Trophoblast cell (in vitro differentiated cells and primary cell): ENCODE measurements around the gene ACSL1.
"Not testable (repeated sequence)": the region's sequence is repeated elsewhere in the genome, so short reads cannot be mapped to it uniquely, and the experiment has no call there.

ENCODE experiments used
- DNase-seq, 2 donors: peaks; one replicate each; pipeline ENCODE4 v3.0.0-alpha.2; 2016
- H2AFZ ChIP-seq: 2 replicates; pipeline ENCODE4 v1.6.1; 2013; ENCODE audit warnings: low read length, moderate library complexity, mild to moderate bottlenecking; ENCODE audit not compliant: insufficient read depth, poor library complexity
- H2AK5ac ChIP-seq: 2 replicates; pipeline ENCODE4 v1.6.1; 2013; ENCODE audit warnings: mild to moderate bottlenecking, low read length
- H2BK120ac ChIP-seq: 2 replicates; pipeline ENCODE4 v1.6.1; 2013; ENCODE audit warnings: low read length, mild to moderate bottlenecking, moderate library complexity; ENCODE audit not compliant: insufficient read depth, poor library complexity
- H2BK12ac ChIP-seq: 2 replicates; pipeline ENCODE4 v1.6.1; 2013; ENCODE audit warnings: mild to moderate bottlenecking, low read length, moderate library complexity
- H2BK5ac ChIP-seq: 2 replicates; pipeline ENCODE4 v1.6.1; 2013; ENCODE audit warnings: low read length, low read depth, moderate library complexity, mild to moderate bottlenecking; ENCODE audit not compliant: poor library complexity
- H3K14ac ChIP-seq: 2 replicates; pipeline ENCODE4 v1.6.1; 2013; ENCODE audit warnings: mild to moderate bottlenecking, low read length
- H3K18ac ChIP-seq: 2 replicates; pipeline ENCODE4 v1.6.1; 2013; ENCODE audit warnings: mild to moderate bottlenecking, low read length
- H3K23ac ChIP-seq: 2 replicates; pipeline ENCODE4 v1.6.1; 2013; ENCODE audit warnings: low read length
- H3K27ac ChIP-seq: 2 replicates; pipeline ENCODE4 v1.5.1; 2013; ENCODE audit warnings: low read depth, mild to moderate bottlenecking, inconsistent platforms, low read length, moderate library complexity
- H3K27me3 ChIP-seq: 2 replicates; pipeline ENCODE4 v1.6.1; 2013; ENCODE audit warnings: inconsistent platforms, mild to moderate bottlenecking, low read length, moderate library complexity; ENCODE audit not compliant: insufficient read depth
- H3K36me3 ChIP-seq, 2 experiments: 1 replicate in 1 of 2; 2 replicates in 1 of 2; pipeline ENCODE4 v1.6.1; 2013; ENCODE audit warnings: low read length in 2 of 2, mild to moderate bottlenecking in 2 of 2, moderate library complexity in 1 of 2; ENCODE audit not compliant: insufficient read depth in 2 of 2, control insufficient read depth in 1 of 2
- H3K4ac ChIP-seq: 2 replicates; pipeline ENCODE4 v1.6.1; 2013; ENCODE audit warnings: low read depth, mild to moderate bottlenecking, low read length, moderate library complexity
- H3K4me1 ChIP-seq, 2 experiments: 1 replicate in 1 of 2; 2 replicates in 1 of 2; pipeline ENCODE4 v1.6.1; 2013; ENCODE audit warnings: low read length in 2 of 2, mild to moderate bottlenecking in 2 of 2, moderate library complexity in 1 of 2; ENCODE audit not compliant: insufficient read depth in 2 of 2, control insufficient read depth in 1 of 2
- H3K4me2 ChIP-seq: 2 replicates; pipeline ENCODE4 v1.6.1; 2013; ENCODE audit warnings: inconsistent platforms, mild to moderate bottlenecking, low read length, moderate library complexity
- H3K4me3 ChIP-seq: 2 replicates; pipeline ENCODE4 v1.5.1; 2013; ENCODE audit warnings: mild to moderate bottlenecking, low read depth, low read length, inconsistent platforms
- H3K79me1 ChIP-seq: one replicate; pipeline ENCODE4 v1.6.1; 2013; ENCODE audit warnings: low read length
- H3K79me2 ChIP-seq: 2 replicates; pipeline ENCODE4 v1.6.1; 2013; ENCODE audit warnings: low read length, mild to moderate bottlenecking; ENCODE audit not compliant: control insufficient read depth, insufficient read depth, poor library complexity
- H3K9ac ChIP-seq: 2 replicates; pipeline ENCODE4 v1.6.1; 2013; ENCODE audit warnings: mild to moderate bottlenecking, low read length
- H3K9me3 ChIP-seq: 2 replicates; pipeline ENCODE4 v1.6.1; 2013; ENCODE audit warnings: low read depth, mild to moderate bottlenecking, control low read depth, inconsistent platforms, low read length; ENCODE audit not compliant: insufficient read depth
- H4K12ac ChIP-seq: 2 replicates; pipeline ENCODE4 v1.6.1; 2013; ENCODE audit warnings: low read depth, mild to moderate bottlenecking, low read length, moderate library complexity
- H4K8ac ChIP-seq: 2 replicates; pipeline ENCODE4 v1.6.1; 2013; ENCODE audit warnings: low read depth, mild to moderate bottlenecking, low read length, moderate library complexity
- H4K91ac ChIP-seq: one replicate; pipeline ENCODE4 v1.6.1; 2013; ENCODE audit warnings: low read depth, mild to moderate bottlenecking, low read length, moderate library complexity
- WGBS: extraction: QIAGEN DNeasy Blood & Tissue Kit; methylation state at CpG from one replicate; pipeline ENCODE4 v1.1.7; 2013; ENCODE audit warnings: missing lambda C conversion rate; ENCODE audit not compliant: insufficient read length, insufficient coverage; ENCODE audit errors: extremely low coverage; 5-methylcytosine and 5-hydroxymethylcytosine counted together

Gene ACSL1

DNA sequence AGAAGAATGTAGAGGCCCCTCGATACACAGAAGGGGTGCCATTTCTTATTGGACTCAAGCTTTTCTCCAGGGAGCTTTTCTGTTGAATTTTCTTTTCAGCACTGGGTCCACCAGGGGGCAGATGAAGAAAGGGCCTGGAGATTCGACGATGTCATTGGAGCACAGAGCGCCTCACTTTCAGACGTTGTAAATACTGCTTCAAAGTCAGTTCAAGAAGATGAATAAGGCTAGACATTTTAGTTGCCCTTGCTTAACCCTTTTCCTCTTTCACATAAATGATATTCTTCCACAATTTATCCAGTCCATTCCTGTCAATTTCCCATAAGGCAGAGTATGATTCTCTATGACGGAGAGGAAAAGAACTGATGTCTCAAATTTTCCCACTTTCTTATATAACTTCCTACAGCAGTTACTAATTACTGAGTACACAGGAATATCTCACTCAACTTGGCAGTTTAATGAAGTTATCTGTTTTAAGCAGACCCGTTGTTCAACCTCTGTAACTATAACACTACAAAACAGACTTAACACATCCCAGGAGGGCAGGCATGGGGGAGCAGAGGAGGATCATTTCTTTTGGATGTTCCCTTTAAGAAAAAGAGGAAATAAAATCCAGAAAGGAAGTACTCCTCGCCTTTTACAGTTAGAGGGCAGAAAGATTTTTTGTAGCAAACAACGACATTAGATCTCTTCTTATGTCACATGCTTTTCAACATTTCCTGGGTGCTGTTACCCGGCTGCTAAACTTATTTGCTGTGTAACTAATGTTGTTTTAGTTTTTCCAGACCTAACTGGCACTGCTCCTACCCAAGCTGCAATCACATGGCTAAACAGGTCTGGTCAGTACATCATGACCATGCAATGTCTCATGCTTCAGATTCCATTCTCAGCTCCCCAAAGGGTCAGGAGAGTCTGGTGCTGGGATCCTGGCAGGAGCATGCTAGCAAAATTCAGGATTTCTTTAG, 79.7 kb downstream of the ACSL1 start:
- H3K4me3 ChIP-seq: no peak overlapping the region
- no peak overlapping the region for H3K23ac ChIP-seq
- H3K79me2 ChIP-seq: peaks cover 5% of the 10 kb centered on the region
- H3K79me1 ChIP-seq: peaks cover 20% of the 10 kb centered on the region
- H2AFZ ChIP-seq: no peak overlapping the region
- H3K14ac ChIP-seq: no peak overlapping the region
- H2BK12ac ChIP-seq: no peak overlapping the region
- H3K18ac ChIP-seq: no peak overlapping the region
- H4K91ac ChIP-seq: no peak overlapping the region
- H3K4me2 ChIP-seq: peak overlapping the region; percentile 51
- H3K4ac ChIP-seq: no peak overlapping the region
- no peak overlapping the region for H4K8ac ChIP-seq
- H3K36me3 ChIP-seq: no peaks in the 10 kb centered on the region
- DNase-seq: peak; percentile 61 to 78
- no peak overlapping the region for H2BK120ac ChIP-seq
- H3K9ac ChIP-seq: no peak overlapping the region
- peaks cover 24 to 32% of the 10 kb centered on the region in 2 experiments for H3K4me1 ChIP-seq
- no peak overlapping the region for H4K12ac ChIP-seq
- H2AK5ac ChIP-seq: no peak overlapping the region
- H3K27me3 ChIP-seq: no peaks in the 10 kb centered on the region
- WGBS: no CpG with 5 or more reads among the region's 10 CpGs
- no peak overlapping the region for H2BK5ac ChIP-seq
- peak overlapping the region; percentile 84 for H3K27ac ChIP-seq
- H3K9me3 ChIP-seq: peaks cover 6% of the 10 kb centered on the region

DNA sequence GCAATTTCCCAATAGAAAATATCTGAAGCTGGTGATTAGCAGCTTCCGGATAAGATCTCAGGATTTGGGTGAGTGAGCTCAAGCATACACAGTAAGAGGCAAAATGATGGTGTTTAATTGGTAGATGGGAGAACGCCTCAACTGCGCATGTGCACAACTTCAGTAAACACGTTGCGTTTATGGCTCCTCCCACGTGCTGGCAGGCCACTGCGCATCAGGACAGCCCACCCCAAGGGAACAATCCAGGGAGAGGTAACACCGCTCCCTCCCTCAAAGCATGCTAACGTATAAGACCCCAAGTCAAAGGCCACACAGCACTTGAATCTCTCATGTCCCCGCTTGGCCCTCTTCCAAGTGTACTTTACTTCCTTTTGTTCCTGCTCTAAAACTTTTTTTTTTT, 81.5 kb downstream of the ACSL1 start:
- no peak overlapping the region for H2BK120ac ChIP-seq
- DNase-seq: no peak
- no peak overlapping the region for H3K14ac ChIP-seq
- no CpG with 5 or more reads among the region's 10 CpGs for WGBS
- peaks cover 17% of the 10 kb centered on the region for H3K79me1 ChIP-seq
- peaks cover 17 to 18% of the 10 kb centered on the region in 2 experiments for H3K4me1 ChIP-seq
- H2BK5ac ChIP-seq: no peak overlapping the region
- H3K9ac ChIP-seq: peak overlapping the region; percentile 60
- H3K18ac ChIP-seq: no peak overlapping the region
- H3K4me3 ChIP-seq: no peak overlapping the region
- peaks cover 9% of the 10 kb centered on the region for H3K9me3 ChIP-seq
- no peaks in the 10 kb centered on the region for H3K36me3 ChIP-seq
- no peak overlapping the region for H3K4me2 ChIP-seq
- H4K8ac ChIP-seq: no peak overlapping the region
- H2AFZ ChIP-seq: no peak overlapping the region
- peaks cover 5% of the 10 kb centered on the region for H3K79me2 ChIP-seq
- H3K23ac ChIP-seq: no peak overlapping the region
- H2AK5ac ChIP-seq: no peak overlapping the region
- no peak overlapping the region for H4K91ac ChIP-seq
- no peak overlapping the region for H3K27ac ChIP-seq
- no peaks in the 10 kb centered on the region for H3K27me3 ChIP-seq
- no peak overlapping the region for H2BK12ac ChIP-seq
- H4K12ac ChIP-seq: no peak overlapping the region
- H3K4ac ChIP-seq: no peak overlapping the region

DNA sequence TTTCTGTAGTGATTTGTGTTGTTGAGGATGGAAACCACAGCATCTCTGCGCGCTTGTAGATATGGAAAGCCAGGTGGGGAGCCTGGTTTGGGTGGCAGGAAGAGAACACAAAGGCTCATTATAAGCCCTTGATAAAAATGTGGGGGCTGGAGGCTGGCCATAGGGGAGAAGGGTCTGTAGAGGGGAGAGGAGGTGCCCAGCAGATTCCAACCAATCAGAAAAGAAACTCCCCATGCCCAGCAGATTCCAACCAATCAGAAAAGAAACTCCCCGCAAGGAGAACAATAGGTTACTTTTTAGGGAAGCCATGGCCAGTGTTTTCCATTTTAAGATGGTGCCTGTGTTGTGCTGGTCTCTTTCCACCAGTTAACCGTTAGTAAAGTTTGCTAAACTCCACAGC, 82.1 kb downstream of the ACSL1 start:
- no peak overlapping the region for H2AFZ ChIP-seq
- no peak overlapping the region for H2BK12ac ChIP-seq
- H2AK5ac ChIP-seq: no peak overlapping the region
- peaks cover 5% of the 10 kb centered on the region for H3K79me2 ChIP-seq
- no peak overlapping the region for H4K8ac ChIP-seq
- H3K14ac ChIP-seq: no peak overlapping the region
- no peak overlapping the region for H3K23ac ChIP-seq
- no peak overlapping the region for H4K91ac ChIP-seq
- H3K27ac ChIP-seq: no peak overlapping the region
- H3K9me3 ChIP-seq: peaks cover 9% of the 10 kb centered on the region
- no peak overlapping the region for H2BK5ac ChIP-seq
- H3K4me3 ChIP-seq: no peak overlapping the region
- no peak overlapping the region for H3K4ac ChIP-seq
- no peak overlapping the region for H3K18ac ChIP-seq
- H2BK120ac ChIP-seq: no peak overlapping the region
- no peaks in the 10 kb centered on the region for H3K36me3 ChIP-seq
- no peak overlapping the region for H3K4me2 ChIP-seq
- peaks cover 13% of the 10 kb centered on the region for H3K79me1 ChIP-seq
- H3K9ac ChIP-seq: no peak overlapping the region
- peaks cover 13% of the 10 kb centered on the region in 2 experiments for H3K4me1 ChIP-seq
- H3K27me3 ChIP-seq: no peaks in the 10 kb centered on the region
- WGBS: no CpG with 5 or more reads among the region's 4 CpGs
- no peak for DNase-seq
- H4K12ac ChIP-seq: no peak overlapping the region

DNA sequence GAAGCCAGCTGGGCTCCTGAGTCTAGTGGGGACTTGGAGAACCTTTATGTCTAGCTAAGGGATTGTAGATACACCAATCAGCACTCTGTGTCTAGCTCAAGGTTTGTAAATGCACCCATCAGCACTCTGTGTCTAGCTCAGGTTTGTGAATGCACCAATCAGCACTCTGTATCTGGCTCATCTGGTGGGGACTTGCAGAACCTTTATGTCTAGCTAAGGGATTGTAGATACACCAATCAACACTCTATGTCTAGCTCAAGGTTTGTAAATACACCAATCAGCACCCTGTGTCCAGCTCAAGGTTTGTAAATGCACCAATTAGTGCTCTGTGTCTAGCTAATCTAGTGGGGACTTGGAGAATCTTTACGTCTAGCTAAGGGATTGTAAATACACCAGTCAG, 84.1 kb downstream of the ACSL1 start:
- H2AFZ ChIP-seq, H3K9me3 ChIP-seq, H3K18ac ChIP-seq, H3K27ac ChIP-seq, H3K4me2 ChIP-seq, H3K79me1 ChIP-seq, H3K4me3 ChIP-seq, H3K79me2 ChIP-seq, H3K4ac ChIP-seq, H2BK12ac ChIP-seq, H4K8ac ChIP-seq, H2BK120ac ChIP-seq, H3K4me1 ChIP-seq, H3K23ac ChIP-seq, H4K12ac ChIP-seq, H3K27me3 ChIP-seq, H3K36me3 ChIP-seq, H3K9ac ChIP-seq, H4K91ac ChIP-seq, DNase-seq, H2AK5ac ChIP-seq, H2BK5ac ChIP-seq, H3K14ac ChIP-seq: not testable (repeated sequence)
- no CpG with 5 or more reads among the region's 1 CpG for WGBS
